HEK293T (cell line): Measurements from ENCODE around the gene RGP1.

Source experiments
- ARNT ChIP-seq: fragments of 450-650 bp; IDR thresholded peaks from 2 replicates; pipeline ENCODE4 v1.6.1; 2017; ENCODE audit warnings: mild to moderate bottlenecking
- BHLHE40 ChIP-seq: fragments of 450-650 bp; IDR thresholded peaks from 2 replicates; pipeline ENCODE4 v1.6.1; 2016; ENCODE audit warnings: mild to moderate bottlenecking, moderate library complexity, borderline replicate concordance
- ELF4 ChIP-seq: fragments of 450-650 bp; IDR thresholded peaks from 2 replicates; pipeline ENCODE4 v1.6.1; 2017; ENCODE audit warnings: antibody characterized with exemption
- FOXA1 ChIP-seq: fragments of 450-650 bp; IDR thresholded peaks from 2 replicates; pipeline ENCODE4 v1.6.1; 2016; ENCODE audit warnings: mild to moderate bottlenecking
- FOXM1 ChIP-seq: fragments of 450-650 bp; IDR thresholded peaks from 2 replicates; pipeline ENCODE4 v1.6.1; 2017; ENCODE audit warnings: mild to moderate bottlenecking, borderline replicate concordance
- HDGF ChIP-seq: fragments of 450-650 bp; IDR thresholded peaks from 2 replicates; pipeline ENCODE4 v1.6.1; 2017; ENCODE audit warnings: antibody characterized with exemption, borderline replicate concordance
- NFRKB ChIP-seq: fragments of 450-650 bp; IDR thresholded peaks from 2 replicates; pipeline ENCODE4 v1.6.1; 2016; ENCODE audit warnings: mild to moderate bottlenecking, moderate library complexity
- SP1 ChIP-seq: fragments of 450-650 bp; IDR thresholded peaks from 2 replicates; pipeline ENCODE4 v1.6.1; 2017
- SUZ12 ChIP-seq: fragments of 450-650 bp; IDR thresholded peaks from 2 replicates; pipeline ENCODE4 v1.6.1; 2016; ENCODE audit warnings: mild to moderate bottlenecking
- ZNF384 ChIP-seq: fragments of 450-650 bp; IDR thresholded peaks from 2 replicates; pipeline ENCODE4 v1.6.1; 2016

DNA sequence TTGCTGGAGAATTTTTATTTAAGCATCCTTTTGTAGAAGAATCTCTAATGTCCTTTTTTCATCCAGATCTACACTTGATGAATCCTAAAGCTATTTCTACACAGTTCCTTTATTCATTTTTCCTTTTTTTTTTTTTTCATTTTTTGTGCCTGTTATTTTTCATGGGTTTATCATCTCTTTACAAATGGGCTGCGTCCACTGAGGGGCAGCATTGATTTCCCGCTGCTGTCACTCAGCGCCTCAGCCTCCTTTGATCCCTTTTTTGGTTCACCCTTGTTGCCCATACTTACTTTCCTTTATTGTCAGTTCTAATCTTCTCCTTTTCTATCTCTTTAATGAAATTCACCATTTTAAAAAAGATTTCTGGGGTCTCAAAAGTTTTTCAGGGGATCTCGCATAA lies 10.7 kb downstream of the RGP1 start:
- TF ChIP-seq NFRKB, result no peak
- TF ChIP-seq HDGF, result no peak
- TF ChIP-seq ELF4, result no peak
- TF ChIP-seq ZNF384, result no peak
- TF ChIP-seq FOXM1, result no peak
- TF ChIP-seq SUZ12, result no peak
- no peak for TF ChIP-seq FOXA1
- no peak for TF ChIP-seq SP1
- TF ChIP-seq ARNT, result no peak
- TF ChIP-seq BHLHE40, result no peak
